Measurements from ENCODE around the gene ATRIP. TPM values are rescaled to one million over a fixed set of nuclear protein-coding genes. Genes with fewer than 3 reads are reported as not detected.

Gene ATRIP
- total RNA-seq, 4 donors from 2014 or later, result 5.3 to 11.5 (median 7.5) TPM

DNA sequence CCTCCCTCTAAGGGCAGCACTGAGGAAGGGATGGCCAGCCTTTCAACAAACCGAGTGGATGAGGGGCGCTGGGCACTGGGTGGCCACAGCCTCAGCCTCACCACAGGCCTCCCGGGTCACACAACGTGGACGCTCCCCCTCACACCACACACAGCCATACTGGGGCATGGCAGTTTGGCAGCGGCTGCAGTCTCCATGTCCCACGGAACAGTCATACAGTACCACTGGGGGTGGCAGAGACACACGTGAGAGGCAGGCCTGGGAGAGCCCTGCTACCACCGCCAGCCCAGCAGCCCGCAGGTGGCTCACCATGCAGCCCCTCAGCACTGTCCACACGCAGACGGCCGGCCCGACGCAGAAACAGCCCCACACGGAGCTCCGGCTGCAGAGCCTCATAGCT, 28.4 kb upstream of the ATRIP start:
- Histone ChIP-seq H3K27ac (no peak overlapping the region), H3K4me1 (no peaks in the 10 kb centered on the region), H3K27me3 (no peaks in the 10 kb centered on the region), H3K4me3 (no peak overlapping the region), H3K9me3 (no peaks in the 10 kb centered on the region), H3K36me3 (no peaks in the 10 kb centered on the region)
- no peak for DNase-seq
- TF ChIP-seq, protein P1, sequence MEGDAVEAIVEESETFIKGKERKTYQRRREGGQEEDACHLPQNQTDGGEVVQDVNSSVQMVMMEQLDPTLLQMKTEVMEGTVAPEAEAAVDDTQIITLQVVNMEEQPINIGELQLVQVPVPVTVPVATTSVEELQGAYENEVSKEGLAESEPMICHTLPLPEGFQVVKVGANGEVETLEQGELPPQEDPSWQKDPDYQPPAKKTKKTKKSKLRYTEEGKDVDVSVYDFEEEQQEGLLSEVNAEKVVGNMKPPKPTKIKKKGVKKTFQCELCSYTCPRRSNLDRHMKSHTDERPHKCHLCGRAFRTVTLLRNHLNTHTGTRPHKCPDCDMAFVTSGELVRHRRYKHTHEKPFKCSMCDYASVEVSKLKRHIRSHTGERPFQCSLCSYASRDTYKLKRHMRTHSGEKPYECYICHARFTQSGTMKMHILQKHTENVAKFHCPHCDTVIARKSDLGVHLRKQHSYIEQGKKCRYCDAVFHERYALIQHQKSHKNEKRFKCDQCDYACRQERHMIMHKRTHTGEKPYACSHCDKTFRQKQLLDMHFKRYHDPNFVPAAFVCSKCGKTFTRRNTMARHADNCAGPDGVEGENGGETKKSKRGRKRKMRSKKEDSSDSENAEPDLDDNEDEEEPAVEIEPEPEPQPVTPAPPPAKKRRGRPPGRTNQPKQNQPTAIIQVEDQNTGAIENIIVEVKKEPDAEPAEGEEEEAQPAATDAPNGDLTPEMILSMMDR (IDR thresholded peaks at IDR 0.05), result no peak
- no peak for TF ChIP-seq POLR2A (IDR thresholded peaks at IDR 0.05)
- intact Hi-C loops (cut with DNase I; ENCODE audit: low total_unique reads), result no loop called here

DNA sequence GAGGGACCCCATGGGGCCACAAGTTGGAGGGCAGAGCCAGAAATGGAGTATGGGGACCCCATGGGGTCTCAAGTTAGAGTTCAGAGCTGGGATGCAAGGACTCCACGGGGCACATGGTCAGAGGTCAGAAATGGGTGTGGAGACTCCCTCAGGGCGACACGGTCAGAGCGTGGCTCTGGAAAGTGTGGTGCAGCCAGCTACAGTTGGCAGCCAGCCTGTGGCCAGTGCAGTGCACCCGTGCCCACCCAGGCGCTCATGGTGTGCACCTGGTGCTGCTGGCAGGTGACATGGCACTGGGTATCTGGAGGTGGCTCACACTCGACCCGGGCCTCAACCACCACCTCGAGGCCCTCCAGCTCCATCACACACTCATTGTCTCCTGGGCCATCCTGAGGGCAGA, 27.9 kb upstream of the ATRIP start:
- no peak overlapping the region for H3K4me3 ChIP-seq
- H3K4me1 ChIP-seq, result peaks cover 0 to 3% of the 10 kb centered on the region in 2 donors
- no peak for DNase-seq
- TF ChIP-seq POLR2A (IDR thresholded peaks at IDR 0.05), result no peak
- TF ChIP-seq, protein P1 (IDR thresholded peaks at IDR 0.05), result no peak
- no peak overlapping the region for H3K27ac ChIP-seq
- H3K36me3 ChIP-seq, result no peaks in the 10 kb centered on the region
- no peaks in the 10 kb centered on the region for H3K27me3 ChIP-seq
- intact Hi-C loops (cut with DNase I; ENCODE audit: low total_unique reads), result no loop called here
- no peaks in the 10 kb centered on the region for H3K9me3 ChIP-seq

DNA sequence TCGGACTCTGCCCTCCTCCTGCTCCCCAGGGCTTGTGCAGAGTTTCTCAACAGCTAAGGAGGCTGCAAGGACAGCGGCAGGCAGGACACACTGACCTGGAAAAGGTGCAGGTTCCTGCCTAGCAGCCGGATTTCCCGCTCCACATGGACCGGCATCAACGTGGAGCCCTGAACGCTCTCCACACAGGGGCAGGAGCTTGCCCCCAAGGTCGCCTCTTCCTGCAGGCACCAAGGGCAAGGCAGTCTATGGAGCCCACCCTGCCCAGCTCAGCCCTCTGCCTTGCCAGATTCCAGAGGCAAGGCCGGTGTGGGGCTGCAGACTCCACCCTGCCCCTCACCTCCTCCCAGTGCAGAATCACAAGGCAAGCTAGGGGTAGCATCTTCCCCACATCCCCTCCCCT, 27.4 kb upstream of the ATRIP start:
- Histone ChIP-seq H3K9me3 (no peaks in the 10 kb centered on the region), H3K36me3 (no peaks in the 10 kb centered on the region), H3K4me3 (no peak overlapping the region), H3K27me3 (no peaks in the 10 kb centered on the region), H3K4me1 (peaks cover 0 to 8% of the 10 kb centered on the region in 2 donors), H3K27ac (no peak overlapping the region)
- no peak for DNase-seq
- intact Hi-C loops (cut with DNase I; ENCODE audit: low total_unique reads), result no loop called here
- TF ChIP-seq, protein P1 (IDR thresholded peaks at IDR 0.05), result no peak
- no peak for TF ChIP-seq POLR2A (IDR thresholded peaks at IDR 0.05)

DNA sequence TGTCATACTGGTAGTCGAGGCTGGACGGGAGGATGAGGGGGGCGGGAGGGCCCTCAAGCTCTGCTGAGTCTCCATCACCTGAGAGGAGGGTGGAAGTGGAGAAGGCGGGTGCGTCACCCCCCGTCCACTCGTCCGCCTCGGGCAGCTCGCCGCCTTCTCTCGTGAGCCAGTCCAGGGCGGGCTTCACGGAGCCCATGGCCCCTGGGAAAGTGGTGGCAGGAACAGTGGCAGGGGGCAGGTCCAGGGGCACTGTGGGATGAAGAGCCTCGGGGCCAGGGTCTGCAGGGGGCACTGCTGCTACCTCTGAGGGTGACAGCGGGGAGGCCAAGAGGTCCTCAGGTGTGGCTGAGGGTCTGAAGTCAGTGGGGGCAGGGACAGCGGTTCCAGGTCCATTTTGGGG, 26.9 kb upstream of the ATRIP start:
- Histone ChIP-seq H3K27ac (no peak overlapping the region), H3K9me3 (no peaks in the 10 kb centered on the region), H3K36me3 (no peaks in the 10 kb centered on the region), H3K4me1 (peaks cover 0 to 11% of the 10 kb centered on the region in 2 donors), H3K4me3 (no peak overlapping the region), H3K27me3 (no peaks in the 10 kb centered on the region)
- no peak for TF ChIP-seq POLR2A (IDR thresholded peaks at IDR 0.05)
- TF ChIP-seq, protein P1 (IDR thresholded peaks at IDR 0.05), result no peak
- no peak for DNase-seq
- intact Hi-C loops (cut with DNase I; ENCODE audit: low total_unique reads), result no loop called here

DNA sequence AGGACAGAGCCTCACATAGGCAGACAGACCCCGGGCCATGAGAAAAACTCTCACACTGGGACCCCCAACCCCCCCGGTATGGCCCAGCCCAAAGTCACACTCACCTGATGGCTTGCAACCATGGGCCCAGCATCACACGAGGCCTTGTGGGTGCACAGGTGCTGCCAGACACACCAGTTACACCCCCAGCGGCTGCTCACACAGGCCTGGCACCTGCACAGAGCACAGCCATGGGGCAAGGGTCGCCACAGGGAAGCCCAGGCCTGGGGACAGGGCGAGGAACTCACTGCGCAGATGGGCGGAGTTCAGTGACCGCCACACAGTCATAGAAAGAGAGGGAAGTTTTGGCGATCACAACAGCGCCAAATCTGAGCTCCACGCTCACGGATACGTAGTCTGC, 26.0 kb upstream of the ATRIP start:
- no peaks in the 10 kb centered on the region for H3K9me3 ChIP-seq
- no peak overlapping the region for H3K27ac ChIP-seq
- no peaks in the 10 kb centered on the region for H3K36me3 ChIP-seq
- TF ChIP-seq, protein P1 (IDR thresholded peaks at IDR 0.05), result no peak
- no peak for TF ChIP-seq POLR2A (IDR thresholded peaks at IDR 0.05)
- intact Hi-C loops (cut with DNase I; ENCODE audit: low total_unique reads), result no loop called here
- H3K27me3 ChIP-seq, result no peaks in the 10 kb centered on the region
- peaks cover 0 to 19% of the 10 kb centered on the region in 2 donors for H3K4me1 ChIP-seq
- no peak overlapping the region for H3K4me3 ChIP-seq
- no peak for DNase-seq

Data from uterus (tissue), 4 donors.